GM19351 (cell line): ENCODE results near the gene APOBEC3C.
A peak's percentile ranks its signal among the peaks of the same experiment; 100 is the strongest.
"Not testable (repeated sequence)": the region's sequence is repeated elsewhere in the genome, so short reads cannot be mapped to it uniquely, and the experiment has no call there.

Experiments
- ATAC-seq: cut with Tn5 transposase; IDR thresholded peaks from one replicate; pipeline ENCODE4 v1.9.1; 2021; ENCODE audit warnings: mild to moderate bottlenecking, moderate library complexity; ENCODE audit not compliant: unreplicated experiment

Gene APOBEC3C

GRCh38 chr22:38981992-38982927 lies 31.8 kb upstream of the APOBEC3C start, which contains the start of gene APOBEC3B:
APOBEC3B (plus strand) TSS chr22:38982347; CDS start chr22:38982454, 107 bp downstream.
- ATAC-seq = peak; percentile 61

DNA sequence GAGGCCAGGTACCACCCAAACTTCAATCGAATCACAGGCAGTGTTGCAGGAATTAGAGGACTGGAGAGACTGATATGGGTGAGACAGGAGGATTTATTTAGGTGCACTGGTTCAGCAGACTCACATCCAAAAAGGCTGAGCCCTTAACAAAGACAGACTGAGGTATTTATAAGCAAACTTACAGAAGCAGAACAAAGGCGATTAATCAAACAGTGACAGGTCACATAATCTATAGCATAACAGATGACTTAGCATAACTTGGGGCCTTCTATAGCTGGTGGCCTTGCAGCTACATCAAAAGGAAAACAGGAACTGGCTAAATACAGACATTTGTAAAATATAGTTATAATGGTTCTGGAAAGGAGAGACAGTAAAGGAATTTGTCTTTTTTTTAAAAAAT lies 29.8 kb upstream of the APOBEC3C start:
- no peak for ATAC-seq

- ATAC-seq = peak; percentile 65
Observed at GRCh38 chr22:38984784-38985757, 29.0 kb upstream of the APOBEC3C start.

DNA sequence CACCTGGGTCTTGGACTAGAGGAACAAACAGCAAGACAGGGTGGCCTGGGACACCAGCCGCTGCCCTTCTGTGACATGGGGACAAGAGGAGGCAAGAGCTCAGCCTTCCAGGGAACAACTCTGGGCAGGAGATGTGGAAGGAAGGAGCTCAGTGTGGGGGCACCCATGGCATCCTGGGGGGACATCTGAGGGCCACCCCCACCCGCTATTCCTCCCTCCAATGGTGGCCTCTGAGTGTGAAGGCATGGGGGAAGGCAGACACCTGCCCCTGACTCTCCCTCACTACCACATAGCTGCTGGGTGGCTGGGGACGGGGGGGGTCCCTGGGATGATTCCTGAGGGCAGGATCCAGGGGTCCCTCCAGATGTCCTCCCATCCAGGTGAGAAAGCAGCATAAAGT lies 27.4 kb upstream of the APOBEC3C start:
- no peak for ATAC-seq

DNA sequence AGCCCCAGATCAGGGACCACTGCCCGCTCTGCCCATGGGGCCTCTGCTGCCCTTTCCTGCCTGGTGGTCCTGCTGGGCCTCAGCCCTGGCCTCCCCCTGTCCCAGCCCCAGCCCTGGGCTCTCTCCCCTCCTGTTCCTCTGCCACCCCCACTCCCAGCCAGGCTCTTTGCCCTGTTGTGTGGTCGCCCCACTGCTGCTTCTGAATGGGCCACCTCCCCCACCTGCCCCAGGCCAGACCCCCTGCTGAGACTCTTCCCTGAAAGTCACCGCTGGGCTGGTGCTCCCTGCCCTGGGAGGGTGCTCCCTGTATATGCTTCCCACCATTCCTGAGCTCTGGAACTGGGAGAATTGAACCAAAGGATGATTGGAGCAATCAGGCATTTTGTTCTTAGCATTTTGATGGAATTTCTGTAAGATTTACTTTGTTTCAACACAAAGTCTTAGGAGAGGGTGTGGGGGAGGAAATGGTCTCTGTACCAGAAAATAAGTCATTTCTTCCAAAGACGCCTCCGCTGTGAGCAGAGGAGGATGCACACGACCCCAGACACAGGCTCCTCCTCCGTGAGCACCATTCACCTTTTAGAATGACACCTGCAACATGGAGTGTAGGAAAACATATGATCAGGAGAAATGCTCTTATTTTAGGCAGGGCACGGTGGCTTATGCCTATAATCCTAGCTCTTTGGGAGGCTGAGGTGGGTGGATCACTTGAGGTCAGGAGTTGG lies 26.7 kb upstream of the APOBEC3C start:
- no peak for ATAC-seq

- ATAC-seq = no peak
Observed at GRCh38 chr22:38989466-38989865, 24.6 kb upstream of the APOBEC3C start.

GRCh38 chr22:38992871-38993371 lies 21.1 kb upstream of the APOBEC3C start:
- ATAC-seq = not testable (repeated sequence)

GRCh38 chr22:38996105-38996504 lies 18.0 kb upstream of the APOBEC3C start:
- ATAC-seq = no peak

DNA sequence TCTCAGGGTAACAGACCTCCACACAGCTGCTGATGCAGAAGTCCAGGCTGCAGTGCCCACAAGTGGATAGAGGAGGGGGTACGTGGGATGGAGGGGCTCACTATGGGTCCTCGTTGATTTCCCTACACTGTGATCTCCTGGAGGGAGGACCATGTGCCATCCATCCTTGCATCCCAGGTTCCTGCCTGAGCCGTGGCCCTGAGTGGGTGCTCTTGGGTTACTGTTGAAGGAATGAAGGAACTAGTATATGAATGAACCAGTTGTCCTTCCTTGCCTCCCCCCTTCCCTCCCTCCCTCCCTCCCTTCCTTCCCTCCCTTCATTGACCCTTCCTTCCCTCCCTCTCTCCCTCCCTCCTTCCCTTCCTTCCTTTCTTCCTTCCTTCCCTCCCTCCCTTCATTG lies 16.5 kb upstream of the APOBEC3C start:
- ATAC-seq = no peak

GRCh38 chr22:39003165-39003638 lies 10.9 kb upstream of the APOBEC3C start:
- peak; percentile 53 for ATAC-seq

GRCh38 chr22:39007177-39007576 lies 6.9 kb upstream of the APOBEC3C start:
- no peak for ATAC-seq

GRCh38 chr22:39008271-39008850 lies 5.7 kb upstream of the APOBEC3C start:
- not testable (repeated sequence) for ATAC-seq

DNA sequence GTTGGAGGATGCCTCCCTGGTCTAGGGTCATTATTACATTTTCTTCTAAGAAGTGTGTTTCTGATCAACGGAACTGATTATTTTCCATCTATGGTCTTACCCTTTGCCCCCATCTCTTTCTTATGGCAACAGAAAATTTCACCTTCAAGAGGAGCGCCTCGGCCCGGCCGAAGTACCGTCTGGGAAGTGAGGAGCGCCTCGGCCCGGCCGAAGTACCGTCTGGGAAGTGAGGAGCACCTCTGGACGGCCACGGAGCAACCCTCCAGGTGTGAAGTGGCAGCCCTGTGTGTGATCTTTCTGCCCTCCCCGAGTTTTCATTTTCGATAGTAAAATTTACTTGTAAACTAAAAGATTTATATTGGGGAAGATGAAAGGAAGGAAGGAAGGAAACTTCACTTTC lies 3.1 kb upstream of the APOBEC3C start:
- ATAC-seq = no peak

DNA sequence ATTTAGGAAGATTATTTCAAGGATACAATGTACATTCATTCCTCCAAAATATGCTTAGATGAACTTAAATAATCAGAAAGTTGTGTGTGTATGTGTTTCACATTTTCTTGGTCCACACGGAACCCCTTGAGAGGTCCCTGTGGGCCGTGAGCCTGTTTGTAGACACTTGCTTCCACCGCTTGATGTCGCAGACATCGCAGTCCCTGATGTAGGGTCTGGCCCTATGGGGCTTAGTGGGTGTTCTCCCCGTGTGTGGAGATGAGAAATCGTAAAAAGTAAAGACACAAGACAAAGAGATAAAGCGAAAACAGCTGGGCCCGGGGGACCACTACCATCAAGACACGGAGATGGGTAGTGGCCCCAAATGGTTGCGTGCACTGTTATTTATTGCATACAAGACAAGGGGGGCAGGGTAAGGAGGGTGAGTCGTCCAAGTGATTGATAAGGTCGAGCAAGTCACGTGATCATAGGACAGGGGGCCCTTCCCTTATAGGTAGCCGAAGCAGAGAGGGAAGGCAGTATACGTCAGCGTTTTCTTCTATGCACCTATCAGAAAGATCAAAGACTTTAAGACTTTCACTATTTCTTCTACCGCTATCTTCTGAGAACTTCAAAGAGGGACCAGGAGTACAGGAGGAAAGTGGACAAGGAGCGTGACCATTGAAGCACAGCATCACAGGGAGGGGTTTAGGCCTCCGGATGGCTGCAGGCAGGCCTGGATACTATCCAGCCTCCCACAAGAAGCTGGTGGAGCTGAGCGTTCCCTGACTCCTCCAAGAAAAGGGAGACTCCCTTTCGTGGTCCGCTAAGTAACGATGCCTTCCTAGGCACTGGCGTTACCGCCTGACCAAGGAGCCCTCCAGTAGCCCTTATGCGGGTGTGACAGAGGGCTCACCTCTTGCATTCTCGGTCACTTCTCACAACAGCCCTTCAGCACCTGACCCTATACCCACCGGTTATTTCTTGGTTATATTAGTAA lies 1.2 kb upstream of the APOBEC3C start:
- no peak for ATAC-seq

GRCh38 chr22:39013561-39013941 lies 506 bp upstream of the APOBEC3C start:
- ATAC-seq = not testable (repeated sequence)

- ATAC-seq = not testable (repeated sequence)
Observed at GRCh38 chr22:39014723-39015121, 665 bp downstream of the APOBEC3C start.

- no peak for ATAC-seq
Observed at GRCh38 chr22:39016592-39016991, 2.5 kb downstream of the APOBEC3C start.

DNA sequence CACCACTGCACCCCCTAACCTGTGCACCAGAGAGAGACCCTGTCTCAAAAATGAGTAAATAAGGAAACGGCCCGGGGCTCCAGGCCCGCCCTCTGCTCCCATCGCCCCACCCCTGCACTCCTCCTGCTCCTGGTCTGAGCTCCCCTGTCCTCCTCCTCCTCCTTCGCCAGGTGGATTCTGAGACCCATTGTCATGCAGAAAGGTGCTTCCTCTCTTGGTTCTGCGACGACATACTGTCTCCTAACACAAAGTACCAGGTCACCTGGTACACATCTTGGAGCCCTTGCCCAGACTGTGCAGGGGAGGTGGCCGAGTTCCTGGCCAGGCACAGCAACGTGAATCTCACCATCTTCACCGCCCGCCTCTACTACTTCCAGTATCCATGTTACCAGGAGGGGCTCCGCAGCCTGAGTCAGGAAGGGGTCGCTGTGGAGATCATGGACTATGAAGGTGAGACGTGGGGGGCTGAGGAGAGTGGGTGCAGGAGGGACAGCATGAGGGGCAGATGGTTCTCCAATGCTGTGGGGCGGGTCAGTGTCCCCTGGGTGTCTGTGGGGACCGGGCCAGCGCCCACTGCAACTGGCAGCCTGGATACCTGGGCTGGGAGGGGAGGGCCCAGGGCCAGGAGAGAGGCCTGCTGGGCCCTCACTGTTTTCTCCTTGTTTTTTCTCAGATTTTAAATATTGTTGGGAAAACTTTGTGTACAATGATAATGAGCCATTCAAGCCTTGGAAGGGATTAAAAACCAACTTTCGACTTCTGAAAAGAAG lies 3.7 kb downstream of the APOBEC3C start:
- ATAC-seq = no peak
